DOHH2 (cell line): ENCODE data around the gene UTS2B.

Experiments used
- EZH2phosphoT487 ChIP-seq: fragments of 200-600 bp; sonication (generic); IDR thresholded peaks from 2 replicates; pipeline ENCODE4 v1.6.1; 2017; ENCODE audit warnings: borderline replicate concordance, mild to moderate bottlenecking, antibody characterized with exemption, low read length, moderate library complexity, mixed read lengths
- TF ChIP-seq, protein P1 (sequence below): fragments of 200-600 bp; sonication (generic); IDR thresholded peaks from one replicate; pipeline ENCODE4 v1.5.1; 2014; ENCODE audit warnings: antibody characterized with exemption, mild to moderate bottlenecking, low read depth, low read length; ENCODE audit not compliant: poor library complexity, severe bottlenecking

DNA sequence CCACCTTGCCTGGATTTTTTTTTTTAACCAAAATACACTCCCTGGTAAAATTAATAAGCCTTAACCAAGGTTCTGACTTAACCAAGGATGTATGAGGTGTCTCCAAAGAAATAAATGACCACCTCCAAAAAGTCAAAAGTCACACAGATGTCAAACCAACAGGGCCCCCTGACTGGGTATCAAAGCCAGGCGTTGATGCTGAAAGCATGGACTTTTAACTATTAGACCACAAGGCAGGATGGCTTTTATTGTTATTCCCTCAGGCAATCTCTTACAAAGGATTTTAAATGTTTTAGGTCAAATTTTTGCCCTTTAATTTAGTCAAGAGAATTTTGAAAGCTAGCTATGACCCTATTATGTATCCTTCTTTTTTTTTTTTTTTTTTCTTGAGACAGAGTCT is 70.8 kb downstream of the UTS2B start:
- TF ChIP-seq, protein P1, sequence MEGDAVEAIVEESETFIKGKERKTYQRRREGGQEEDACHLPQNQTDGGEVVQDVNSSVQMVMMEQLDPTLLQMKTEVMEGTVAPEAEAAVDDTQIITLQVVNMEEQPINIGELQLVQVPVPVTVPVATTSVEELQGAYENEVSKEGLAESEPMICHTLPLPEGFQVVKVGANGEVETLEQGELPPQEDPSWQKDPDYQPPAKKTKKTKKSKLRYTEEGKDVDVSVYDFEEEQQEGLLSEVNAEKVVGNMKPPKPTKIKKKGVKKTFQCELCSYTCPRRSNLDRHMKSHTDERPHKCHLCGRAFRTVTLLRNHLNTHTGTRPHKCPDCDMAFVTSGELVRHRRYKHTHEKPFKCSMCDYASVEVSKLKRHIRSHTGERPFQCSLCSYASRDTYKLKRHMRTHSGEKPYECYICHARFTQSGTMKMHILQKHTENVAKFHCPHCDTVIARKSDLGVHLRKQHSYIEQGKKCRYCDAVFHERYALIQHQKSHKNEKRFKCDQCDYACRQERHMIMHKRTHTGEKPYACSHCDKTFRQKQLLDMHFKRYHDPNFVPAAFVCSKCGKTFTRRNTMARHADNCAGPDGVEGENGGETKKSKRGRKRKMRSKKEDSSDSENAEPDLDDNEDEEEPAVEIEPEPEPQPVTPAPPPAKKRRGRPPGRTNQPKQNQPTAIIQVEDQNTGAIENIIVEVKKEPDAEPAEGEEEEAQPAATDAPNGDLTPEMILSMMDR = no peak
- TF ChIP-seq EZH2phosphoT487 = no peak
